HG02938 (cell line): ENCODE measurements around the gene CDC73.
"Not testable (repeated sequence)": the region's sequence is repeated elsewhere in the genome, so short reads cannot be mapped to it uniquely, and the experiment has no call there.

Source experiments
- ATAC-seq: cut with Tn5 transposase; IDR thresholded peaks from one replicate; pipeline ENCODE4 v1.9.1; 2021; ENCODE audit warnings: mild to moderate bottlenecking, moderate library complexity; ENCODE audit not compliant: unreplicated experiment

CDC73 gene

GRCh38 chr1:193275773-193276172 lies 153.9 kb downstream of the CDC73 start:
- ATAC-seq = no peak

GRCh38 chr1:193278968-193279367 lies 157.1 kb downstream of the CDC73 start:
- ATAC-seq = no peak

- ATAC-seq = no peak
These were observed 160.1 kb downstream of the CDC73 start for GRCh38 chr1:193281894-193282293.

GRCh38 chr1:193283016-193283415 lies 161.2 kb downstream of the CDC73 start:
- ATAC-seq = no peak

- no peak for ATAC-seq
These were observed 162.4 kb downstream of the CDC73 start for GRCh38 chr1:193284219-193284618.

- no peak for ATAC-seq
These were observed 163.8 kb downstream of the CDC73 start for GRCh38 chr1:193285641-193286040.

GRCh38 chr1:193288548-193289080 lies 166.8 kb downstream of the CDC73 start:
- ATAC-seq = not testable (repeated sequence)

GRCh38 chr1:193293726-193294125 lies 171.9 kb downstream of the CDC73 start:
- ATAC-seq = no peak

GRCh38 chr1:193299038-193299437 lies 177.2 kb downstream of the CDC73 start:
- ATAC-seq = no peak

- no peak for ATAC-seq
These were observed 179.9 kb downstream of the CDC73 start for GRCh38 chr1:193301746-193302145.

- no peak for ATAC-seq
These were observed 182.0 kb downstream of the CDC73 start for GRCh38 chr1:193303849-193304248.
